Right lobe of liver (tissue), 4 donors: ENCODE data around the gene EFCAB10.

Experiments
- POLR2A ChIP-seq: fragments of 450-650 bp; IDR thresholded peaks from one replicate; pipeline ENCODE4 v1.6.1; 2017; ENCODE audit warnings: antibody characterized with exemption, mild to moderate bottlenecking
- TF ChIP-seq, protein P1 (sequence below), 4 donors: fragments of 200-600 bp in 3 of 4; fragments of 450-650 bp in 1 of 4; IDR thresholded peaks; one replicate each; pipeline versions ENCODE4 v1.5.1 to v1.8.0; 2016 to 2022; ENCODE audit warnings: antibody characterized with exemption in 4 of 4, mild to moderate bottlenecking in 2 of 4
- donor health status: DM: no; HTN: no; CAD: no.
- donor health status: DM: no; HTN: no; CAD: no.
- donor health status: DM: no; HTN: yes; CAD: no.

DNA sequence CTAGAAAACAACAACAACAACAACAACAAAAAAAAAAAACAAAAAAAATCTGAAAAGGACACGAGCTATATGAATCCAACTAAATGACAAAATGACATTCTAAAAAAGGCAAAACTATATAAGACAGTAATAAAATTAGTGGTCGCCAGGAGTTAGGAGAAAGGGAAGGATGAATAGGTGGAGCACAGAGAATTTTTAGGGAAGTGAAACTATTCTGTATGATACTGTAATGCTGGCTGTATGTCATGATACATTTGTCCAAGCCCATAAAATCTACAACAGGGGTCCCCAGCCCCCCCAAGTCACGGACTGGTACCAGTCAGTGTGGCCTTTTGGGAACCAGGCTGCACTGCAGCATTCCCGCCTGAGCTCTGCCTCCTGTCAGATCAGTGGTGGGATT lies 56.5 kb downstream of the EFCAB10 start:
- TF ChIP-seq, protein P1, sequence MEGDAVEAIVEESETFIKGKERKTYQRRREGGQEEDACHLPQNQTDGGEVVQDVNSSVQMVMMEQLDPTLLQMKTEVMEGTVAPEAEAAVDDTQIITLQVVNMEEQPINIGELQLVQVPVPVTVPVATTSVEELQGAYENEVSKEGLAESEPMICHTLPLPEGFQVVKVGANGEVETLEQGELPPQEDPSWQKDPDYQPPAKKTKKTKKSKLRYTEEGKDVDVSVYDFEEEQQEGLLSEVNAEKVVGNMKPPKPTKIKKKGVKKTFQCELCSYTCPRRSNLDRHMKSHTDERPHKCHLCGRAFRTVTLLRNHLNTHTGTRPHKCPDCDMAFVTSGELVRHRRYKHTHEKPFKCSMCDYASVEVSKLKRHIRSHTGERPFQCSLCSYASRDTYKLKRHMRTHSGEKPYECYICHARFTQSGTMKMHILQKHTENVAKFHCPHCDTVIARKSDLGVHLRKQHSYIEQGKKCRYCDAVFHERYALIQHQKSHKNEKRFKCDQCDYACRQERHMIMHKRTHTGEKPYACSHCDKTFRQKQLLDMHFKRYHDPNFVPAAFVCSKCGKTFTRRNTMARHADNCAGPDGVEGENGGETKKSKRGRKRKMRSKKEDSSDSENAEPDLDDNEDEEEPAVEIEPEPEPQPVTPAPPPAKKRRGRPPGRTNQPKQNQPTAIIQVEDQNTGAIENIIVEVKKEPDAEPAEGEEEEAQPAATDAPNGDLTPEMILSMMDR (IDR thresholded peaks at IDR 0.05): no peak
- no peak for TF ChIP-seq POLR2A
